ENCODE data around the gene HIGD2A.

The HIGD2A gene

DNA sequence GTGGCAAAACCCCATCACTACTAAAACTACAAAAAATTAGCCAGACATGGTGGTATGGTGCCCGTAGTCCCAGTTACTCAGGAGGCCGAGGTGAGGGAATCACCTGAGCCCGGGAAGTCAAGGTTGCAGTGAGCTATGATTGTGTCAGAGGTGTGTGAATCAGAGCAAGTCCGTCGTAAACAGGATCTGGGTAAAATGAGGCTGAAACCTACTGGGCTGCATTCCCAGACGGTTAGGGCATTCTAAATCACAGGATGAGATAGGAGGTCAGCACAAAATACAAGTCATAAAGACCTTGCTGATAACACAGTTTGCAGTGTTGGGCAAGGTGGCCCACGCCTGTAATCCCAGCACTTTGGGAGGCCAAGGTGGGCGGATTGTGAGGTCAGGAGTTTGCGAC is 29.7 kb downstream of the HIGD2A start:
- no peak for DNase-seq

- DNase-seq, result no peak
These were observed 31.5 kb downstream of the HIGD2A start for GRCh38 chr5:176420086-176420485.

DNA sequence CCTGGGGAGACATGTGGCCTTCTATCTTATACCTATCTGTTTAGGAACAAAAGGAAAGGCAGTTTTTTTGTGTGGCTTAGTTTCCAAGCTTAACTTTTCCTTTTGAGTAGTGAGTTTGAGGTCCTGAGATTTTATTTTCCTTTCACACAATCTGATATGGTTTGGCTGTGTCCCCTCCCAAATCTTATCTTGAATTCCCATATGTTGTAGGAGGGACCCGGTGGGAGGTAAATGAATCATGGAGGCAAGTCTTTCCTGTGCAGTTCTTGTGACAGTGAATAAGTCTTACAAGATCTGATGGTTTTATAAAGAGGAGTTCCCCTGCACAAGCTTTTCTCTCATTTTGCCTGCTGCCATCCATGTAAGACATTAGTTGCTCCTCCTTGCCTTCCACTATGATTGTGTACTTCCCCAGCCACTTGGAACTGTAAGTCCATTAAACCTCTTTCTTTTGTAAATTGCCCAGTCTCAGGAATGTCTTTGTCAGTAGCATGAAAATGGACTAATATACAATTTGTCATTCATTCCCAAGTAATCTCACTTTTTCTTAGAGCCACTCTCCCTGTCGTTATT is 32.5 kb downstream of the HIGD2A start:
- DNase-seq, result no peak

- DNase-seq, result no peak
These were observed 35.6 kb downstream of the HIGD2A start for GRCh38 chr5:176424181-176424580.

- no peak for DNase-seq
These were observed 36.6 kb downstream of the HIGD2A start for GRCh38 chr5:176425138-176425537.

DNA sequence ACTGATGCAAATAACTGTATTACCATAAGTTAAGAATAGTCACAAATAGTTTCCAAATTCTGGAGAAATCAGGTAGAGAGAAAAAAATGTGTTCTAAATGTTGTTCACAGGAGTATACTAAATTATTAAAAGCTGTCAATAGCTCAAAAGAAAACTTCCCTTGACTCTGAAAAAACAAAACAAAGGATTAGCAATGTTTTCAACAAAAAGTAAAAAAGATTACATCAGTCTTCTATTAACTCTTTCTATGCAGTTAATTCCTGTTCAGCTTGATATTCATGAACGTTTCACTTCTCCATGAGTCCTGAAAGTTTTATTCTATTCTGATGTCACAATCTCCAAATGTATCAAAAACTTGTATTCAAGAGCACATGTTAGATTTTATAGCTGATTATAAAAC is 37.2 kb downstream of the HIGD2A start:
- no peak for DNase-seq

DNA sequence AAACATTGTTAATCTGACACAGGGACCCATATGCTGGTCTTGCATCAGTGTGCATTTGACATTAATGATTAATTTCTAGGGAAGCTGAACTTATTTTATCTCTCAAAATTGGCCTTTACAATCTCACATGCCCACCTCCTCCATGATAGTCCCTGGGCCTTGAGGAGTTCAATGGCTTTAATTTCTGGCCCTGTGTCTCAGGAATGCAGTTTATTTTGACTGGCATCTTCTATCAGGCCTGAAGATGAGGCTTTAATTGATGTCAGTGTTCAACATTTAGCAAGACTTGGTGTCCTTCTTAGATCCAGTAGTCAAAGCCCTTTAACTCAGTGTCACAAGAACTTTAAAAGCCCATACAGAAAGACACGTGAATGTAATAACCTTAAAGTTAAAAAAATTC is 38.3 kb downstream of the HIGD2A start:
- DNase-seq, result no peak

DNA sequence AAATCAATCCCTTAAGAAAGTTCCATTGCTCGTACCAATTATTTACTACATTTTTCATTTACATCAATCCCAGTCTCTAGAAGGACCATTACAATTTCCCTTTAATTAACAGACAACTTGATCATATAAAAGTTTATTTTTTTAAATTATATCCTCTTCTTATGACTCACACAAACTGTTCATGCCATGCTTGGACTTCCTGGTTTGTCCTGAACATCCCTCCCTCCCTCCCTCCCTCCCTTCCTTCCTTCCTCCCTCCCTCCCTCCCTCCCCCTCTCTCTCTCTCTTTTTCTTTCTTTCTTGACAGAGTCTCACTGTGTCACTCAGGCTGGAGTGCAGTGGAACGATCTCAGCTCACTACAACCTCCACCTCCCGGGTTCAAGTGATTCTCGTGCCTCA is 39.4 kb downstream of the HIGD2A start:
- no peak for DNase-seq

- DNase-seq, result no peak
These were observed 41.4 kb downstream of the HIGD2A start for GRCh38 chr5:176429972-176430371.

DNA sequence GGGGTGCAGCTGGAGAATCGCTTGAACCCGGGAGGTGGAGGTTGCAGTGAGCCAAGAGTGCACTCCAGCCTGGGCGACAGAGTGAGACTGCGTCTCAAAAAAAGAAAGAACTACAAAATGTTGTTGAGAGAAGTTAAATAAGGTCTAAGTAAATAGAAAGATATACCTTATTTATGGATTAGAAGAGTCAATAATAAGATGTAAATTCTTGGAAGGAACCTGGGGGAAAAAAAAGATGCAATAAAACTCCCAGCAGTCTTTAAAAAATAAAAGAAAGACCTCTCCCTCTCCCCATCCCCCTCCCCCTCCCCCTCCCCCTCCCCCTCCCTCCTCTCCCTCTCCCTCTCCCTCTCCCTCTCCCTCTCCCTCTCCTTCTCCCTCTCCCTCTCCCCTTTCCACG is 44.2 kb downstream of the HIGD2A start:
- DNase-seq, result no peak

DNA sequence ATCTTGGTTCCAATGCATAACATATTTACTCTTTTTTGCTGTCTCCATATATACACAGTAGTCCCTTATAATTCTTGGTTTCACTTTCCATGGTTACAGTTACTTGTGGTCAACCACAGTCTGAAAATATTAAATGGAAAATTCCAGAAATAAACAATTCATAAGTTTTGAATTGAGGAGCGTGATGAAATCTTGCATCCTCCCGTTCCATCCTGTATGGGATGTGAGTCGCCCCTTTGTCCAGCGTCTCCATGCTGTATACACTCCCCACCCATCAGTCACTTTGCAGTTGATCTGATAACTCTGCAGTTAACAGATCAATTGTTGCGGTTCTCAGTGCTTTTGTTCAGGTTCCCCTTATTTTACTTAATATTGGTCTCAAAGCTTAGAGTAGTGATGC is 48.1 kb downstream of the HIGD2A start:
- DNase-seq, result no peak

DNA sequence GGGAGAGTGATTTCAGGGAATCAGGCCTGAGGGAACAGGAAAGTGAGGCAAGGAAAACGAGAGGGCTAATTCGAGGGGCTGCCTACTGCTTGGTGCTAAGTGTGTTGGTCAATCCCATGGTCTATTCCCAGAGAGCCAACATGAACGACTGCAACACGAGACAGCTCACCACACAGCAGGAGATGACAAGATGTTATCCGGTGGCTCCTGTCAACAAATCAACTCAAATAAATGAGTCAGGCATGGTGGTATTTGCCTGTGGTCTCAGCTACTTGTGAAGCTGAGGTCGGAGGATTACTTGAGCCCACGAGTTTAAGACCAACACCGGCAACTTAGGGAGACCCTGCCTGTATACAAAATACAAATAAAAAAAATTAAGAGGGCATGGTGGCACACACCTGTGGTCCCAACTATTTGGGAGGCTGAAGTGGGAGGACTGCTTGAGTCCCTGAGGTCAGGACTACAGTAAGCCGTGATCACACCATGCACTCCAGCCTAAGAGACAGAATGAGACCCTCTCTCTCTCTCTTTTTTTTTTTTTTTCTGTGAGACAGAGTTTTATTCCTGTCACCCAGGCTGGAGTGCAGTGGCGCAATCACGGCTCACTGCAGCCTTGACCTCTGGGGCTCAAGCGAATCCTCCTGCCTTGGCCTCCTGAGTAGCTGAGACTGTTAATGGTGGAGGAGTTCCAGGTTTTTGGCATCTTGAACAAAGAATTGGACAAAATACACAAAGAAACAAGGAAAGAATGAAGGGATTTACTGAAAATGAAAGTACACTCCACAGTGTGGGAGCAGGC is 50.6 kb downstream of the HIGD2A start:
- no peak for DNase-seq

Data from stimulated activated CD4-positive, alpha-beta T cell treated with anti-CD3 and anti-CD28 coated beads, Interleukin-15, amount 100 ng/mL, for 24 hours (primary cell).